ENCODE results near the gene DAB2. TPM values are rescaled to one million over a fixed set of nuclear protein-coding genes. Genes with fewer than 3 reads are reported as not detected.

The DAB2 gene
- not detected for total RNA-seq

- DNase-seq: peak; percentile 3
Observed at GRCh38 chr5:39424736-39425637, at the start of gene DAB2. DAB2 (minus strand) TSS chr5:39424980; CDS start chr5:39394320, 30,660 bp downstream.

GRCh38 chr5:39473156-39473775, 48.5 kb upstream of the DAB2 start:
- no peak for DNase-seq

- DNase-seq: no peak
Observed at GRCh38 chr5:39471836-39472508, 47.2 kb upstream of the DAB2 start.

GRCh38 chr5:39470811-39471210, 46.0 kb upstream of the DAB2 start:
- DNase-seq: no peak

- no peak for DNase-seq
Observed at GRCh38 chr5:39469777-39470415, 45.1 kb upstream of the DAB2 start.

GRCh38 chr5:39469176-39469575, 44.4 kb upstream of the DAB2 start:
- no peak for DNase-seq

GRCh38 chr5:39466846-39467245, 42.1 kb upstream of the DAB2 start:
- no peak for DNase-seq

- DNase-seq: no peak
Observed at GRCh38 chr5:39465843-39466242, 41.1 kb upstream of the DAB2 start.

- DNase-seq: no peak
Observed at GRCh38 chr5:39465097-39465496, 40.3 kb upstream of the DAB2 start.

- no peak for DNase-seq
Observed at GRCh38 chr5:39464088-39464487, 39.3 kb upstream of the DAB2 start.

GRCh38 chr5:39462211-39462610, 37.4 kb upstream of the DAB2 start:
- no peak for DNase-seq

- DNase-seq: no peak
Observed at GRCh38 chr5:39461007-39461682, 36.4 kb upstream of the DAB2 start.

GRCh38 chr5:39459907-39460306, 35.1 kb upstream of the DAB2 start:
- no peak for DNase-seq

- DNase-seq: no peak
Observed at GRCh38 chr5:39459071-39459470, 34.3 kb upstream of the DAB2 start.

GRCh38 chr5:39455645-39456044, 30.9 kb upstream of the DAB2 start:
- no peak for DNase-seq

- DNase-seq: no peak
Observed at GRCh38 chr5:39453606-39454005, 28.8 kb upstream of the DAB2 start.

GRCh38 chr5:39452846-39453245, 28.1 kb upstream of the DAB2 start:
- no peak for DNase-seq

- DNase-seq: no peak
Observed at GRCh38 chr5:39451276-39451941, 26.6 kb upstream of the DAB2 start.

GRCh38 chr5:39450487-39450886, 25.7 kb upstream of the DAB2 start:
- DNase-seq: no peak

- DNase-seq: no peak
Observed at GRCh38 chr5:39449591-39449990, 24.8 kb upstream of the DAB2 start.

GRCh38 chr5:39448506-39449128, 23.8 kb upstream of the DAB2 start:
- DNase-seq: no peak

- DNase-seq: no peak
Observed at GRCh38 chr5:39447968-39448367, 23.2 kb upstream of the DAB2 start.
